ENCODE data around the gene MAB21L4.

GRCh38 chr2:240885566-240885965 lies 10.4 kb downstream of the MAB21L4 start:
- TF ChIP-seq, protein P1, sequence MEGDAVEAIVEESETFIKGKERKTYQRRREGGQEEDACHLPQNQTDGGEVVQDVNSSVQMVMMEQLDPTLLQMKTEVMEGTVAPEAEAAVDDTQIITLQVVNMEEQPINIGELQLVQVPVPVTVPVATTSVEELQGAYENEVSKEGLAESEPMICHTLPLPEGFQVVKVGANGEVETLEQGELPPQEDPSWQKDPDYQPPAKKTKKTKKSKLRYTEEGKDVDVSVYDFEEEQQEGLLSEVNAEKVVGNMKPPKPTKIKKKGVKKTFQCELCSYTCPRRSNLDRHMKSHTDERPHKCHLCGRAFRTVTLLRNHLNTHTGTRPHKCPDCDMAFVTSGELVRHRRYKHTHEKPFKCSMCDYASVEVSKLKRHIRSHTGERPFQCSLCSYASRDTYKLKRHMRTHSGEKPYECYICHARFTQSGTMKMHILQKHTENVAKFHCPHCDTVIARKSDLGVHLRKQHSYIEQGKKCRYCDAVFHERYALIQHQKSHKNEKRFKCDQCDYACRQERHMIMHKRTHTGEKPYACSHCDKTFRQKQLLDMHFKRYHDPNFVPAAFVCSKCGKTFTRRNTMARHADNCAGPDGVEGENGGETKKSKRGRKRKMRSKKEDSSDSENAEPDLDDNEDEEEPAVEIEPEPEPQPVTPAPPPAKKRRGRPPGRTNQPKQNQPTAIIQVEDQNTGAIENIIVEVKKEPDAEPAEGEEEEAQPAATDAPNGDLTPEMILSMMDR (IDR thresholded peaks at IDR 0.05), result no peak
- TF ChIP-seq POLR2A (IDR thresholded peaks at IDR 0.05; ENCODE audit: low read depth), result no peak

Data from esophagus muscularis mucosa (tissue), 3 donors.